HG02840 (cell line): Measurements from ENCODE around the gene CNIH3.
A peak's percentile ranks its signal among the peaks of the same experiment; 100 is the strongest.

Source experiments
- ATAC-seq: cut with Tn5 transposase; IDR thresholded peaks from one replicate; pipeline ENCODE4 v1.9.1; 2021; ENCODE audit warnings: mild to moderate bottlenecking, moderate library complexity, moderate number of reproducible peaks; ENCODE audit not compliant: unreplicated experiment, low FRiP score

The CNIH3 gene

DNA sequence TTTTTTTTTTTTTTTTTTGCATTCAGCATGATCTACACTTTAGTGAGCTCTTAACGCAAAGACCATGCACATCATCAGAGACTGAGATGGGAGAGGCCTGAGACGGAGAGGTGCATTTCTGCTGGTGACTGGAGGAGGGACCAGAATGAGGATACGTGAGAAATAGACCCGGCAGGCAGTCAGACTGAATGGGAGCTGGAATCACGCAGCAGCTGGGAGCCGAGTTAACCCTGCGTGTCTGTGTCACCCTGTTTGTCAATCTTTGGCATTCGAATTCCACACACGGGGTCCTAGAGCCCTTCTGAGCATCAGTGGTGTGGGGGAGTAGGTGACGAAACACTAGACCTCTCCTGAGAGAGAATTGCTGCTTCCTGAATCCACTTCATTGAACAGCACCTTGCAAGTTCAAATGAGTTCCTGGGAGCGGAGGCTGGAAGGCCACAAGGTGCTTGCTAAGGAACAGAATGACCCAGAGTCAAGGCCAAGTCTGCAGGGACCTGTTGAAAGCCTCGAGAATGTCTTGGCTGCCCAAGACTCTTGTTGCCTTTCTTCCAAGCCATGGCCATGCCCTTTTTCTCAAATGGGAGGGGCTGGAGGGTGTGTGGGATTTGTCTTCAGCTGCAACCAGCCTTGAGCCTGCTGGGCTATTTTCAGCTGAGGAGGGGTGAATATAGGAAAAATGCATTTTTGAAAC lies 123.3 kb downstream of the CNIH3 start:
- no peak for ATAC-seq

DNA sequence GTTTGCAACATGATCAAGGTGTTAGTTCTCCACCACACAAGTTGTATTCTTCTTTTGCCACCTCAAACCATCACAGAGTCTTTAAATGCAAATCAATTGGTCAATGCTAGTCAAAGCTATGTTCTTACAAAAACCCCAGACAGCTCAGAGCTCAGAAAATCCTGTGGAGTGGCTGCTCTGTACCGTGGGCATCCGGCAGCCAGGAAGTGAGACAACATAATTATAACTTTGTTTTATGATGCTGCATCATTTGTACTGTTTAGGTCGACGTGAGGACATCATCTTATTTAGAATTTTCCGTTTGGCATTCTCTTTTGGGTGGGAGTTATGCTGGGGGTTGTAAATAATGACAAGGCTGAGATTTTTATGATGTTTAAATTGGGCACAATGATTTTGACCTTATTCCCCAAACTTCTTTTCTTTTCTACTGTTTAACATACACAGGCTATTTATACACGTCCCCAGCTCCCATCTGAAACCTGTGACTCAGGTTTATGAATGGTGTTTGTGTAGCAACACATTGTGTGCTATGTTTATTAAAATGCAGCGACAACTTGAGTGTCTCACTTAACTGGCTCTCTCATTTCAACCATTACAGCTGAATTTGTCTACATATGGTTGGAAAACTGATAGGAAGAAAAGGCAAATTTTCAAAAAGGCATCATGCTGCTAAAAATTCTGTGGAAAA lies 124.0 kb downstream of the CNIH3 start:
- peak; percentile 59 for ATAC-seq

DNA sequence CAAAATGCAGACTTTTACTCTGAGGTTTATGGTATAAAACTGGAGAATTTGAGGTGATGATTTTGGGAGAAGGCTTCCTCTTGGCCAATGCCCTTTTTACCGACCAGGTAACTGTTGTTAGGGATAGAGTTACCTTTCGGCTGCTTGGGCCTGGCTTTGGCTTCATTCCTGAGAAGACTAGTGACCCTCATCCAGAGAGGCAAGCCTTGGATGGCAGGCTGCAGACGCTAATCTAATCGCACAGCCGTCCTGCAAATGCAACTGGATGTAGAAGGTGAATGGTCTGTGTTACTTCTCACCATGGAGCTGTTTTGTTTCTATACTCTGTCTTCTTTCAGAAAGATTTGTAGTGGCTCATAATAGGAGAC lies 124.6 kb downstream of the CNIH3 start:
- ATAC-seq, result no peak

DNA sequence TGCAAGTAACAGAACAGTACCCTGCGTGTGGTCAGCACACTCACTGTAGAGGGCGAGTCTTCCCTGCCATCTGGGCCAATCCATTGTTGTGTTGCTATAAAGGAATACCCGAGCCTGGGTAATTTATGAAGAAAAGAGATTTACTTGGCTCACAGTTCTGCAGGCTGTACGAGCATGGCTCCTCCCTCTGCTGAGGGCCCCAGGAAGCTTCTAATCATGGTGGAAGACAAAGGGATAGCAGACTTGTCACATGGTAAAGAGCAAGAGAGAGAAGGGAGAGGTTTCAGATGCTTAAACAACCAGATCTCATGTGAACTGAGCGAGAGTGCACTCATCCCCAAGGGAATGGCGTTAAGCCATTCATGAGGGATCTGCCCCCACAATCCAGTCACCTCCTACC lies 126.2 kb downstream of the CNIH3 start:
- no peak for ATAC-seq

DNA sequence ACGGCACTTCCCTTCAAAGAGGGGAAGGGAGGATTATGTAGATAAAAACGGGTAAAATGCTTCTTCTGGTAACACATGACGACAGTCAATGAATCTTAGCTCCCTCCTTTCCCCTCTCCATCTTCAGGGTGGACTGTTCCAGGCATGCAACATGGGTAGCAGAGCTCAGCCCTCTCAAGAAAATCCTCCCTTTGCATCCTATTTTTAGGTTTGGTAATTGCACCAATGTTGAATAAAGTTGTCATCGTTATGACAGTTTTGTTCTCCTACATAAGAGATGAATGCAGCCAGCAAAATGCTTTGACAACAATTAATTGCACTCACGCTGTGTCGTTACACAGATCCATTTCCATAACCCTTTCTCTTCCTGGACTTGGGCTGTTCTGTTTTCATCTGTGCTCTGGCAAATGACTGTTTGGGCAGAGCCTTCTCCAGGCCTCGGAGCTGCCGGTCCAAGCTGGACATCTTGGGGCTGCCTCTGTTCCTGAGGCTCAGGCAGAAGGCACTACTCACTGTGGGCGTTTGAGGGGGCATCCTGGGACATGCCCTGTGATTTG lies 127.6 kb downstream of the CNIH3 start:
- ATAC-seq, result no peak

DNA sequence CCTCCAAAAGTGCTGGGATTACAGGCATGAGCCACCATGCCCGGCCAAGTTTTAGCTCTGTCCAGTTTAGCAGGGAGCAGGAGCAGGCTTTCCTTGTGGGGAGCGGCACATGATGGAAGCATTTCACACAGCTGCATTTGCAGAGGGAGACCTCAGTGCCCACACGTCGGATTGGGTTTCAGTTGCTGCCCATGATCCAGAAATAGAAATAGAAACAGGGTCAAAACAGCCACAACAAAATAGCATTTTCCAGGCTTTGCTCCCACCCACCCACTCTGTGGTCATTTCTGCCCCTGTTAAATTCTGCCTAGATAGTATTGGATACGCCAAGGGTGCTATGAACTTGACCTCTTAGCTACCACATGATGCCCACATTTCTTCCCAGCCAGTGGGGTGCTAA lies 128.4 kb downstream of the CNIH3 start:
- no peak for ATAC-seq

DNA sequence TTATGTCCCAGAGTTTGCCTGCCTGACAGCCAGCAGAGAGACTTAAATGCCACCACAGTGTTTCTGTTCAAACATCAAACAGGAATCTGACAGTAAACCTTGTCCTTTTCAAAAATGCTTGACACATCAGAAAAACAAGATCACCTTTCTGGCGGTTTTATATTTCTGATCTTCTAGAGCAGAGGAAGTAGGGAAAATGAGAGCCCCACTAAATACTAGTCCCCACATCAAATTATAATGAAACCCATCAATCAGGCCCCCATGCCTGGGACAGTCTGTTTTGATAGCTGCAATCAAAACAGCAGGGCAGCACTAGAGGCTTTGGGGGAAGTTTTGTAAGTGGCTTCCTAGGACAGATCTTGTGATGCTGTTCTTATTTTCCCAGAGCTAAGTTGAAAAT lies 129.3 kb downstream of the CNIH3 start:
- no peak for ATAC-seq

DNA sequence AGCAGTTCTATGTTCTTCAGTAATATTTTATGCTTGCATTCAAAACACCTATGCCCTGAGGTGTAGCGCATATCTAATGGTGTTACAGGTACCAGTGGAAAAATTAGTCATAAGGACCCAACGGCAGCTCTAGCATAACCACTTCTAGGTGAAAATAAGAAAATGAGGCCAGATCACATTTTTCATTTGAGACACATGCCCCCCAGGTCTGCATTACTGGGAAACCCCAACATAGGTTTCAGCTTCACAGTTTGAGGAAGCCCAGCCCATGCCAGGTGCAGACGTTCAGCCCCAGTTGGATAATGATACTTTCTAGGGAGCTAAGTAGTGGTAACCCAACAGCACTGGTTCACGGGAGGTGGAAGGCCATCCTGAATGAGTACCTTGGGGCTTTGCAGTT lies 129.8 kb downstream of the CNIH3 start:
- no peak for ATAC-seq

DNA sequence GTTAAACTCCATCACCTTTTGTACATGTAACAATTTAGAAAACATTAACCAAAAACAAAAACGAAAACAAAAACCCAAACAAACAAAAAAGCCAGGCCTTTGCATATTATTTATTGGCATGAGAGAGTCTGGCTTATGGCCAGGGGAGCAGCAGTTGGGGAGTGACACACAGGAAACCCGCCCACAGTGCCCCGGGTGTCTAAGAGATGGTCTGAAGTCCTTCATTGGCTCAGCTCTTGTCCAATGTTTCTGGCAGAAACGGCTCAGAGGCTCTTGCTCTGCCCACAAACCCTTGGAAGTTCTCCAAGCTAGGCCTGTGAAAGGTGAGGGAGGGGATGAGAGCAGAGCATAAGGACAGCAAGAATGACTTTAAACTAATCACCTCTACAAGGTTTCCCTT lies 131.5 kb downstream of the CNIH3 start:
- ATAC-seq, result no peak

DNA sequence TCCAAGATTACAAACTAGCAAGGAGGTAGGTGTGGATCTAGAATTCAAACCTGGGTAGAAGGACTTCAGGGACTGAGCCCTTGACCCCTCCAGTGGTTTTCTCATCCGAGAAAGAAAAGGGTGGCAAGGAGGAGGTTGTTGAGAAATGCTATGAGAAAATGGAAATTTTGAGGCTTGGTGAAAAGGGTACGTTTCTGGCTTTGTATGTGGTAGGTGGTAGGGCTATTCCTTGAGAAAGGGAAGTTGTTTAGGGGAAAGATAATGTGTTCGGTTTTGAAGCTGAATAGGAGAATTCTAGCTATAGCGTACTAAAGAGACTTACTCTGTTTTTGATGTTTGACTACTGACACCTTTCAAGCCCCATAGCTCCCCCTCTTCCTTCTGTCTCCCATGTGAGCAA lies 133.8 kb downstream of the CNIH3 start:
- ATAC-seq, result no peak

DNA sequence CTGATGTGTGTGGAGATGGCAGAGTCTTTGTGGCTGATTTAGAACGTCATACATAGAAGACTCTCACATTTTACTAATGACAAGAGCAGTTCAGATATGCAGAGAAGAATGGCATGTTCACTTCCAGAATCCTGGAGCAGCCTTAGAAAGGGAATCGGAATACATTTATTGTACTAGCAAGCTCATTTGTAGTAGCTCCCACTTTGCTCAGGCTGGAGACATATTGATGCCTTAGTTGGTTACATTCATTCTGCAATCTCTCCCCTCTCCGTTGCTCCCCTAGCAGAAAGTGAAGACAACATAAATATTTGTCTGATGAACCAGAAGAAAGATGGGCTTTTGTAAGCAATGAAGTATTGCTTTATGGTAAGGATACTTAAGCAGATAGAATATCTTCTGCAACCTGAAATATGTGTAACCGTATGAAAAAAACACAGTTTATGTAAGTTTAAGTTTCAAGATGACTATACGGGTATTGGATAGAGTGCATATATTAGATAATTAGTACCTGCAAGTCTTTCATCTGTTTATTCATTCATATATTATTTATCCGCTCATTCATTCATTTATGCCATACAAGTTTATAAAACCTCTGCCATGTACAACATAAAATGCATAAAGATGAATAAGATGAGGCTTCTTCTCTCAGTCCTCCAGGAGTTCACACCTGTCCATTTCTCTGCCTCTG lies 135.7 kb downstream of the CNIH3 start:
- no peak for ATAC-seq

DNA sequence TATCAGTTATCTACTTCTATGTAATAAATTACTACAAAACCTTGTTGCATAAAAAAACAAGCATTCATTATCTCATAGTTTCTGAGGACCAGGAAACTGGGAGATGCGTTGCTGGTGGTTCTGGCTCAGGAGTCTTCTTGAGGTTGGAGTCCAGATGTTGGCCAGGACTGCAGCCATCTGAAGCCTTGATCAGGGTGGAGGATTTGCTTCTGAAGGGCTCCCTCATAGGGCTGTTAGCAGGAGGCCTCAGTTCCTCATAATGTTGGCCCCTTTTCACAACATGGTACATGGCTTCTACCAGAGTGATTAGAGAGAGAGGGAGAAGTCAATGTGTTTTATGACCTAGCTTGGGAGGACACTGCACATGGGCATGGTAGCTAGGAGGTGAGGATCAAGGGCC lies 137.4 kb downstream of the CNIH3 start:
- no peak for ATAC-seq

DNA sequence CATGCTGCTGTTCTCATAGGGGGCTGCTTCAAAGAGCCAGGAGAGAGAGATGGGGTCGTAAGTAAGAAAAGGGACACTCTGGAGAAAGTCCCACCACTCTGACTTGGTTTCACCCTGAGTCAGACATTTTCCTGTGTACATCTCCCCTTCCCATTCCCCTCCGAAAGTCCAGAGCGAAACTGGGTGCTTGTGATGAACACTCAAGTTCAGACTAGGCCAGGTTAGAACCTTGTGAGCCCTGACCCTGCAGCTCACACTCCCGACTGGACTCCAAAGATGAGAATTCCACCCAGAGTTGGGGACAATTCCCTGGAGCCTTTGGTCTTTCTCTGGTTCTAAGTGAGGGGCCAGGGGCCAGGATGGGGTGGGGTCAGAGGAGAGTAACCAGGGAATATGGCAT lies 139.5 kb downstream of the CNIH3 start:
- no peak for ATAC-seq

DNA sequence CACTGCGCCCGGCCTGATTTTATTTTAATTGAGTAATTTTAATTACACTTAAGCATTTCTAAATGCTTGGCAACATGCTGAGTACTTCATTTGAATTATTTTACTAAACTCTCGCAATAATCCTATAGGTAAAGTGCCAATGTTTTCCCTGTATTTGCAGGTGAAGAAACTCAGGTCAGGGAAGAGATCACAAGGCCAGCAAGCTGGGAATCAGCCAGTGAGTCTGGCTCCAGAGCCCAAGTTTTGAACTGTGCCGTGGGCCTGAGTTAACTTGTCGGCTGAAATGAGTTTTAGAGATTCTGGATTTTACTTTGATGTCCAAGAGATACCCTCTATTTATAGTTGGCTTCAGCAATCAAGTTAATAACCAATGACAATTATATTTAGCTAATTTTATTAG lies 141.4 kb downstream of the CNIH3 start:
- ATAC-seq, result no peak

DNA sequence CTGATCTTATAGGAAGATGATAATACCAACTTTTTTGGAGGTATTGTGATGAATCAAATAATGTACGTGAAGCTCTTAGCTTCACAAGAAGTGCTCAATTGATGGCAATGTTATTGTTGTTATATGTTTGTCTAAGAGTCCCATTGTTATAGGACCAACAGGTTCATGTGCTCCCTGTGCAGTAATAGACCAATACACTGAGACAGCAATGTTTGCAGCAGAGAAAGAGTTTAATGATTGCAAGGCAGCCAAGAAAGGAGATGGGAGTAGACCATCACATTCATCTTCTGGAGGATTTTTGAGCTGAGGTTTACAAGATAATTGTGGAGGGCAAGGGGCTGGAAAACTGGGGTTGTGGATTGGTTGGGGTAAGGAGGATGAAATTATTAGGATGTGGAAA lies 143.0 kb downstream of the CNIH3 start:
- ATAC-seq, result no peak

DNA sequence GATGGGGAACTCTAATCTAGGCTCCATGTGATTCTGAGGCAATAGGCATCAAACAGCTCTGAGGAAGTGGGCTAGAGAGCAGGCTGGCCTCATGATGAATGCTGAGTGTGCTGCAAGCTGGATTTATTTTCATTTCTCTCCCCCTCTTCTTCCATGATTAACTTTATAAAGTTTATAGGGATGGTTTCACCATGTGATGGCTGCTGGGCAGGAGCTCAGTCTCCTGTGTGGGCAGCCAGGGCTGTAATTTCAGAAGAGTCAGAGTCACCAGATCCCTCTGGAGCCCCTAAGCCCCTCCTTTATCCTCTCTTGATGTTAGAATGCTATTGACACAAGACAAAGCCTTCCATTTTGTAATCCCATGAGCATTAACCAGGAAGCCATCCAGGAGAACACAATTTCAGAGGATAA lies 143.6 kb downstream of the CNIH3 start:
- ATAC-seq, result no peak

DNA sequence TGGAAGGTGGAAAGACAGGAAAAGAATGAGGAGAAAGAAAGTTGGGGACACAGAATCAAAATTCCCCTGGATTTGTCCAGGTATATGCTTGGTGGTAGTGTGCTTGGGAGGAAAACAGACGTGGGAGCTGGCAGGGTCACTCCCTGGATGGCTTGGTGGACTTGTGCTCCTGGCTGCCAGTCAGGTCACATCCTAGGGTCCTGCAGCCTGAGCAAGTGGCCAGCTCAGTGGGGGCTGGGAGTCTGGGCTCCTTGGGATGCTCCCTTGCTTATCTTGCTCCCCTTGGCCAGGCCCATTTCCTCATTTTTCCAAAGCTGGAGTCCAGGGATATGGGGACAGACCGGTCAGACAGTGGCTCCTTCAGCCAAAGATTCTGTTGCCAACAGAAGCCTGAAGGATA lies 144.0 kb downstream of the CNIH3 start:
- no peak for ATAC-seq

DNA sequence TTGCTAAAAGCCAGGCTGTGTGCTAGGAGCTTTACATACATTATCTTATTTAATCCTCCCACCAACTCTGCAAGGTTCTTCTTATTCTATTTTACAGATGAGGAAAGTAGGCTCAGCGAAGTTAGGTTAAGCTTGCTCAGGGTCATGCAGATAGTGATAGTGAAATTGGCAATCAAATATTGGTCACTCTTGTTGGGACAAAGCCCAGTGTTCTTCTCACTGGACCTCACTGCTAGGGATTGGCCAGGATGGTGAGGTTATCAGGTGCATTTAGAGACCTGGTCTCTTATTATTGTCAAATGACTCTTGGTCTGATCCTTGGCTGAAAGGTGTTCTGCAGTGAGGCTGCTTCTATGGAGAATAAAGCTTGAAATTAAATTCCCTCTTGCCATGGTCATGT lies 145.1 kb downstream of the CNIH3 start:
- ATAC-seq, result no peak

DNA sequence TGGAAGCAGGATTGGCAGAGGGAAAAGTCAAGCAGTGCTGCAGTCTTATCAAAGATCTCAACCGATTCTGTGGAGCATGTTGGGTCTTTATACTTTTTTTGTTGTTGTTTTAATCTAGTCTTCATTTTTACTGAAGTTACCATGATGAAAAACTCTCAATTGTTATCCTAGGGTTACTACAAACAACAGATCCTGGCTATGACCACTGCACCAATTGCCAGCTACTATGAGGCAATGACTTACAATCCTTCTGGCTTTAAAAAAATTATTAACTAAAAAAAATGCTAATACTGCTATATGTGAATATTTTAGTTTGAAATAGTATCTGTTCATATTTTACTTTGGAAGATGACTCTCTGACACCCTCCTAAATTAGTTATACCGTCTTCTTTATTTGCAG lies 145.9 kb downstream of the CNIH3 start:
- no peak for ATAC-seq

DNA sequence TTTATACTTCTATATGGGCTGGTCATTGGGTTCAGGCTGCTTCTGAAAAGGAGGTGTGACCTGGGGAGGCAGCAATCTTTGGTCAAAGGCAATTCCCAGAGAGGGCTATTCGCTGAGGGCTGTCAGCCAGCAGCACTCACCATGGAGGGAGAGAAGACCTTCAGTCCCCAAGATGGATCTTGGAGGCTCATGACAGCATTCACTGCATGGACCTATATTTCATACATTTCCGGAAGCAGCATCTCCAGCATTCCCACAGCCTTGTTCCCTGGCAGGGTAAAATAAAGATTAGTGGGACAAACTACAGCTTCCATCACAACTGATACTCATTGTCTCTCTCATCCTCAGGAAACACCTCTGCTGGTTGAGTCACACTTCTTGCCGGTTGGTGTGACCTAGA lies 146.6 kb downstream of the CNIH3 start:
- ATAC-seq, result no peak

DNA sequence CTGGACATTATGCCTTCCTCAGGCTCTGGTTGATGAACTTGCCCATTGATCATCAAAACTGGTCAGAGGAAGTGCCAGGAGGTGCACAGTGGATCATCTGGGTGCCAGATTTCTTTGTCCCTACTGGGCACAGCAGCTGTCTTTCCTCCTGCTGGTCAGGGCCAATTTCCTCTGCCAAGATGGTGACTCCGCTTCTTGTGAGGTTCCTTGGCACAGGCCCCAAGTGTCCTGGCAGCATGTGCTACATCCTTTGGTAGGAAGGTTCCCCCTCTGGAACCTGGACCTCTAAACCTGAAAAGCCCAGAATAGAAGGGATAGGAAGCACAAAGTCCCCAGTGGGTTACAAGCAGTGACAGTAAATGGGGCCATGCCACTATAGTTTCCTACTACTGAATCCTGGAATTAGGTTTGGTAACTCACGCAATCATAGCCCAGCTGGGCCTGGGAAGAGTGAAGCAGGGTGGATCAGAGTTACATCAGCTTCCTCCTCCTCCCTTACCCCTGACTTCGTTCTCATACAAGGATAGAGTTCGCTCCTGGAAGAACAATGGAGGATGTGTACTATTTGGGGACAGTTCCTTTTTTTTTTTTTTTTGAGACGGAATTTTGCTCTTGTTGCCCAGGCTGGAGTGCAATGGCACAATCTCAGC lies 147.1 kb downstream of the CNIH3 start:
- no peak for ATAC-seq
